SK-N-SH (cell line): Measurements from ENCODE around the gene PTPRK.

Experiments used
- CHD2 ChIP-seq: fragments of 150-350 bp; IDR thresholded peaks from 2 replicates; pipeline ENCODE4 v1.6.1; 2018; ENCODE audit warnings: low read length; ENCODE audit not compliant: partially characterized antibody
- CTCF ChIP-seq: fragments of 200-600 bp; sonication (generic); IDR thresholded peaks from 2 replicates; pipeline ENCODE4 v1.6.1; 2017; ENCODE audit warnings: antibody characterized with exemption, mild to moderate bottlenecking, moderate library complexity
- FOSL2 ChIP-seq: IDR thresholded peaks from 2 replicates; pipeline ENCODE4 v1.4.0; 2012; ENCODE audit warnings: low read depth, mild to moderate bottlenecking, moderate library complexity, borderline replicate concordance
- FOXJ3 ChIP-seq: sonication (generic); formaldehyde crosslinking; IDR thresholded peaks from 2 replicates; pipeline ENCODE4 v1.5.1; 2020; ENCODE audit warnings: mild to moderate bottlenecking, missing genetic modification reagents
- NFIC ChIP-seq: IDR thresholded peaks from 2 replicates; pipeline ENCODE4 v1.4.0; 2012; ENCODE audit warnings: borderline replicate concordance
- NRF1 ChIP-seq: IDR thresholded peaks from 2 replicates; pipeline ENCODE4 v1.6.1; 2012; ENCODE audit warnings: low read depth, mild to moderate bottlenecking, low read length
- RAD21 ChIP-seq: IDR thresholded peaks from 2 replicates; pipeline ENCODE4 v1.6.1; 2012; ENCODE audit warnings: mild to moderate bottlenecking, low read length
- RCOR1 ChIP-seq: fragments of 150-350 bp; IDR thresholded peaks from 2 replicates; pipeline ENCODE4 v1.6.1; 2017; ENCODE audit warnings: antibody characterized with exemption, low read length
- SMC3 ChIP-seq: IDR thresholded peaks from 2 replicates; pipeline ENCODE4 v1.6.1; 2012; ENCODE audit warnings: low read depth, low read length, improper control_type of control experiment
- TAF1 ChIP-seq: IDR thresholded peaks from 2 replicates; pipeline ENCODE4 v1.6.1; 2012; ENCODE audit warnings: low read depth, mild to moderate bottlenecking, low read length, moderate library complexity, borderline replicate concordance
- USF2 ChIP-seq: fragments of 150-350 bp; IDR thresholded peaks from 2 replicates; pipeline ENCODE4 v1.6.1; 2017; ENCODE audit warnings: antibody characterized with exemption, low read length, low read depth, borderline replicate concordance
- YY1 ChIP-seq: IDR thresholded peaks from 2 replicates; pipeline ENCODE4 v1.4.0; 2012; ENCODE audit warnings: low read depth, mild to moderate bottlenecking
- ZBTB33 ChIP-seq: IDR thresholded peaks from 2 replicates; pipeline ENCODE4 v1.4.0; 2012; ENCODE audit warnings: low read depth, borderline replicate concordance
- TF ChIP-seq, protein P1 (sequence below): IDR thresholded peaks from 2 replicates; pipeline ENCODE4 v1.4.0; 2012; ENCODE audit warnings: low read depth, borderline replicate concordance

- TF ChIP-seq RAD21 (no peak), FOXJ3 (no peak), CTCF (no peak), USF2 (no peak), NFIC (no peak), NRF1 (no peak), ZBTB33 (no peak), CHD2 (no peak), SMC3 (no peak), FOSL2 (no peak), TAF1 (no peak), YY1 (no peak), RCOR1 (no peak)
- TF ChIP-seq, protein P1, sequence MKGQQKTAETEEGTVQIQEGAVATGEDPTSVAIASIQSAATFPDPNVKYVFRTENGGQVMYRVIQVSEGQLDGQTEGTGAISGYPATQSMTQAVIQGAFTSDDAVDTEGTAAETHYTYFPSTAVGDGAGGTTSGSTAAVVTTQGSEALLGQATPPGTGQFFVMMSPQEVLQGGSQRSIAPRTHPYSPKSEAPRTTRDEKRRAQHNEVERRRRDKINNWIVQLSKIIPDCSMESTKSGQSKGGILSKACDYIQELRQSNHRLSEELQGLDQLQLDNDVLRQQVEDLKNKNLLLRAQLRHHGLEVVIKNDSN = no peak
Measured at GRCh38 chr6:127971386-127971785, 549.0 kb downstream of the PTPRK start.
